ENCODE data around the gene SLC25A5. TPM values are rescaled to one million over a fixed set of nuclear protein-coding genes. Genes with fewer than 3 reads are reported as not detected.
"Not testable (repeated sequence)": the region's sequence is repeated elsewhere in the genome, so short reads cannot be mapped to it uniquely, and the experiment has no call there.

SLC25A5 gene
- total RNA-seq, 1 experiment from 2014 or later: 250 TPM

DNA sequence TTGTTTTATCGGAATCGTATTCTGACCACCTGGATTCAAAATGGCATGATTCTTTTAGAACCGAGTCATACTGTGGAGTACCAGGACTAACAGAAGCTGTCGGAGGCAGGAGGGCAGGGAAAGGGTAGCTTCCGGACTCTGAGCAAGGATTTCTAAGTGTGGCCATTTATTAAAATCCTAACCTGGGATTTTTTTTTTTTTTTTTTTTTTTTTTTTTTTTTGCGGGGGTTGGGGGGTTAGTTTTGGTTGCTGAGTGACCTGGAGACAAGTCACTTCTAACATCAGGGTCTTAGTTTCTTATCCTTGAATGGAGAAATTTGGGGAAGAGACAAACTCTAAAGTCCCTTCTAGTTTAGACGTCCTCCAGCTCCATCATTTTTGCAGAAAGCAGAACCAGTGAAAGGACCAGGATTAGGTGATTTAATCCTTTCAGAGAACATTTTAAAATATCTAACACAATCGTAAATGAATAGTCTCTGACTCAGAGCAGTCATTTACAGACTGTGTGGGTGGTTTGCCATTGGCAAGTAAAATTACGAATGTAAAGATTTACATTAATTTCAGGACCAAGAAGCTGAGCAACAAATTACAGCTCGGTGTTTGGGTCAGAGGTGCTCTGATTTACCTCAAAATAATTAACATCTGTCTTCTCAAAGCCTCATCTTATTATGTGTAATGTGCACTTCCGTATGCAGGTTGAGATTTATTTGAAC lies 7.3 kb downstream of the SLC25A5 start:
- no peak for DNase-seq (ENCODE audit: low read depth)

DNA sequence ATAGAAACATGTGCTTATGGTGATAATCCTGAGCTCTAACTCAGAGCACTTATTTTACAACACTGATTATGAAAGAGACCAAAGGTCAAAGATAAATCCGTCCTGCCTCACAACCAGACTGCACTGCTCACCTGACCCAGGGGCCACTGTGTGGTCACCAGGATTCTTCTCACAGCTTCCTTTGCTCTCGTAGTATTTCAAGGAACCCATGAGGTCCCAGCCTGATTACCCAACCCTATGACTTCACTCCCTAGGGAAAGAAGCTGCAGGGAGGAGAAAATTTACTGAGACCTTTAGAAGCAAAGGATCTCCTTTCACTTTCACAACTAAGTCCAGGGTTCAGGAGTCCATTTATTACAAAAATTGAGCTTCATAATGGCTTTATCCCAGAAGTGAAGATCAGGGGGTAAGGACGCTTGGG lies 9.6 kb downstream of the SLC25A5 start:
- peak; percentile 82 for DNase-seq (ENCODE audit: low read depth)

DNA sequence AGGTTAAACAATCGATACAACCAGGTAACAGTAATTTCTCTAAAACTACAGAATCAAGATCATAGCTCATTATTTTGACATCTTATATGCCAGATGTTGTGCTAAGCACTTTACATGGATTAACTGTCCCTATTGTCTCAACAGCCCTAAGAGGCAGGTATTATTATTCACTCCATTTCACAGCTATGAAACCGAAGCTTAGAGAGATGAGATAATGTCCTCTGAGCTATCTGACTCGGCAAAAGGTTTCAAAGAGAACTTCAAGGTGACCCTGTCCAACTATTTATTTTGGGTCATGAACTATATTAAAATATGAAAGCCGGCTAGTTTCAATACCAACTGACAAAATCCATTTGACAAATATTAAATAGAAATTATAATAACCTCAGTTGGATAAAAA lies 10.3 kb downstream of the SLC25A5 start:
- DNase-seq (ENCODE audit: low read depth): no peak

DNA sequence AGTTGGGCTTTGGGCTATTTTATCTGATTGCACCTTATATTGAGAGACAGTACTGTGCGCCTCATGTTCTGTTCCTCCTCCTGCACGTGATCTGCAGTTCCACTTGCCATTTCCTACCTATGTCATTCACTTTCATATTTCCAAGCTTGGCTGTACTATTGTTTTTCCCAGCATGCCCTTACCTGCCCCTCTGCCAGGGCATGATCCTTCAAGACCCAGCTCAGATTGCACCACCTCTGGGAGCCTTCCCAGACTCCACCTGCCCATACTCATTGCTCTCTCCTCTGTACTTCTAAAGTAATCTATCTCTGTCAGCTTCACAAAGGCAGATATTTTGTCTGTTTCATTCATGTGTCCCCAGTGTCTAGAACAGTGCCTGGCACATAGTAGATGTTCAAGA lies 11.6 kb downstream of the SLC25A5 start:
- DNase-seq (ENCODE audit: low read depth): no peak

DNA sequence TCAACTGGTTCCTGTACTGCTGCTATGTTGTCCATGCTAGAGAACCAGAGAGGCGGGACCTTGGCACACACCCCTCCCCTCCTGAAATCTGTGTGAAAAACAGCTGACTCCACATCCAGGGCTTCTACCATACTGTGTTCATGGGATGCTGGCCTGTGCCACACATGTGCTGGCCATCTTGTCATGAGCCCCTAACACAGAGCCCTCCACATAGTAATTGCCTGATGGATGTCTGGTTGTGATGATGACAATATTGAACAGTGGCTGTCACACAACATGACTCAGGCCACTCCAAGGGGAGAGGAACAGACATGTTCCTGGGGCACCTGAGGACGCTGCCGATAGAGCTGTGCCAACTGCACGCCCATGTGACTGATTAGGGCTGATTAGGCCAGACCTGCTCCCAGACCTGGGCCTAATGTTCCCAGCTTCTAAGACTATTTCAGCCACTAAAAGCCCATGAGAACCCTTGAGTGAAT lies 13.1 kb downstream of the SLC25A5 start:
- DNase-seq (ENCODE audit: low read depth): no peak

DNA sequence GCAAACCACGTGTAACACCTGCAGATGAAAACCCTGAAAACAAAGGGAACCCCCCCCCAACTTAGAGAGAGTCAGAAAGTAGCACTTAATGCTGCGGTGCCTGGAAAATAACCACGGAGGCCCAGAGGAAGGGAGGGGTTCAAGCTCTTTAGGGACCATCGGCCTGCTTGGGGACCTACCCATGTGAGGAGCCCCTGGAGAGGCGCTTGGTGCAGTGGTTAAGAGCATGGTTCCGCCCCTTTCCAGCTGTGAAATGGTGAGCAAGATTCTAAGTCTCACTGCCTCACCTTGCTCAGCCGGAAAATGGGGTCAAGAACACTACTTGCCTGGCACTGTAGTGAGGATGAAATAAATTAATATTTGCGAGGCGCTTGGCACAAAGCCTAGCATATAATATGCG lies 13.8 kb downstream of the SLC25A5 start:
- DNase-seq (ENCODE audit: low read depth): no peak

DNA sequence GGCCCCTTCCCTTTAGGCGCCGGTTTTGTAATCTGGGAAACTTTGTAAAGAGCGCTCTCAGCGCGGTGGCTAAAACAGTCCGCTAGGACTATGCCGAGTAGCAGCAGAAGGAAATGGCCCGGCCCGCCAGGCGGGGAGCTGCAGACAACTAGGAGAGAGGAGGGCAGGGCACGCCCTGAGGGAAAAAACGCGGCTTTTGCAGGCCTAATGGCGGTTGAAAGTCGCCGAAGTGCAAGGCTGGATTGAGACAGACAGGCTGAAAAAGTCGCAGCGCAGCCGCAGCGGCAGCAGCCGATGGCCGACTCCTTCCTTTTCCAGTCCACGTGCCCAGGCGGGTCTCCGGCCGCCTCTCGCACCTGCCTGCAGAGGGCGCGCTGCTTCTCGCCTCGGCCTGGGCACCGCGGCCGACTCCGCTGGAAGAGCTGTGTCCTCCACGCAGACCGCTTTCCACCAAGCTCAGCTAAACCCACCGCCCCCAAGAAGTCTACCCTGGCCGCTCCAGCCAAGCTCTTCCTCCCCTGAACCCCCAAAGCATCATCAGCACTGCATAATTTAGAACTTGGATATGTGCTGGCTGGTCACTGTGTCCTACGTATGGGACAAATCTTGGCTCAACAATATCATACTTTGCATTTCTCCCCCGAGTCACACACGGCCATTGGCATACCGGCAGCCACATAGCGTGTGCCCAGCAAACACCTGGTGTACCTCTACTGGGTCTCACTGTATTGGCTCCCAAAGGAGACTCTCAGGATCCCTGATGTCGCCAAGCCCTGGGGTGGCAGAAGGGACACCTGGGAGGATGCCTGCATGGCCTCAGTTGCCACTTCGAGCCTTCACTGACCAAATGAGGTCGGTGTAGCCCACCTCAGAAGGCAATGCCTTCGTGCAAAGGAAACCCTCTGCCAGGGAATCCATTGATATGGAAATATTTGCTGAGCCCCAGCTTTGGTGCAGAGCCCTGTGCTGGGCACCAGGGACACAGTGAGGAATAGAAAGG lies 14.5 kb downstream of the SLC25A5 start:
- DNase-seq (ENCODE audit: low read depth): no peak

DNA sequence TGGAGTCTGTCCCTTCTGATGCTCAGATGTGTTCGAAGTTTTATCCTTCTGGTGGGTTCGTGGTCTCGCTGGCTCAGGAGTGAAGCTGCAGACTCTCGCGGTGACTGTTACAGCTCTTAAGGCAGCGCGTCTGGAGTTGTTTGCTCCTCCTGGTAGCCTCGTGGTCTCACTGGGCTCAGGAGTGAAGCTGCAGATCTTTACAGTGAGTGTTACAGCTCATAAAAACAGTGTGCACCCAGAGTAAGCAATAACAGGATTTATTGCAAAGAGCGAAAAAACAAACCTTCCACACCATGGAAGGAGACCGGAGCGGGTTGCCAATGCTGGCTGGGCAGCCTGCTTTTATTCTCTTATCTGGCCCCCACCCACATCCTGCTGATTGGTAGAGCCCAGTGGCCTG lies 18.5 kb downstream of the SLC25A5 start:
- DNase-seq (ENCODE audit: low read depth): no peak

DNA sequence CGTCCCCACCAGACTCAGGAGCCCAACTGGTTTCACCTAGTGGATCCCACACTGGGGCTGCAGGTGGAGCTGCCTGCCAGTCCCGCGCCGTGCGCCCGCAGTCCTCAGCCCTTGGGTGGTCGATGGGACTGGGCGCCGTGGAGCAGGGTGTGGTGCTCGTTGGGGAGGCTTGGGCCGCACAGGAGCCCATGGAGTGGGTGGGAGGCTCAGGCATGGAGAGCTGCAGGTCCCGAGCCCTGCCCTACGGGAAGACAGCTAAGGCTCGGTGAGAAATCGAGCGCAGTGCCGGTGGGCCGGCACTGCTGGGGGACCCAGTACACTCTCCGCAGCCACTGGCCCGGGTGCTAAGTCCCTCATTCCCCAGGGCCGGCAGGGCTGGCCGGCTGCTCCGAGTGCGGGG lies 19.5 kb downstream of the SLC25A5 start:
- not testable (repeated sequence) for DNase-seq (ENCODE audit: low read depth)

DNA sequence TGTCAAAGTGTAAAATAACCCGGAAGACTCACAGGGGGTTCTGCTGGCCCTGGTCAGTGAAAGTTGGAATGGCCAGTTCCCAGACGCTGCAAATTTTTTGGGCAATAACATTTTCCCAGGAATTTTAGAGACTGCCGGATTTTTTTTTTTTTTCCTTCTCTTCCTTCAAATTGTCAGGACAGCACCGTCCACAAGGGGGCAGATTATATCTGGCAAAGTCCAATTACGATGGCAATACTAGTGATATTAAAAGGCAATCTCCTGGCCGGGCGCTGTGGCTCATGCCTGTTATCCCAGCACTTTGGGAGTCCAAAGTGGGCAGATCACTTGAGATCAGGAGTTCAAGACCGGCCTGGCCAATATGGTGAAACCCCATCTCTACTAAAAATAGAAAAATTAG lies 20.5 kb downstream of the SLC25A5 start:
- DNase-seq (ENCODE audit: low read depth): peak; percentile 50

DNA sequence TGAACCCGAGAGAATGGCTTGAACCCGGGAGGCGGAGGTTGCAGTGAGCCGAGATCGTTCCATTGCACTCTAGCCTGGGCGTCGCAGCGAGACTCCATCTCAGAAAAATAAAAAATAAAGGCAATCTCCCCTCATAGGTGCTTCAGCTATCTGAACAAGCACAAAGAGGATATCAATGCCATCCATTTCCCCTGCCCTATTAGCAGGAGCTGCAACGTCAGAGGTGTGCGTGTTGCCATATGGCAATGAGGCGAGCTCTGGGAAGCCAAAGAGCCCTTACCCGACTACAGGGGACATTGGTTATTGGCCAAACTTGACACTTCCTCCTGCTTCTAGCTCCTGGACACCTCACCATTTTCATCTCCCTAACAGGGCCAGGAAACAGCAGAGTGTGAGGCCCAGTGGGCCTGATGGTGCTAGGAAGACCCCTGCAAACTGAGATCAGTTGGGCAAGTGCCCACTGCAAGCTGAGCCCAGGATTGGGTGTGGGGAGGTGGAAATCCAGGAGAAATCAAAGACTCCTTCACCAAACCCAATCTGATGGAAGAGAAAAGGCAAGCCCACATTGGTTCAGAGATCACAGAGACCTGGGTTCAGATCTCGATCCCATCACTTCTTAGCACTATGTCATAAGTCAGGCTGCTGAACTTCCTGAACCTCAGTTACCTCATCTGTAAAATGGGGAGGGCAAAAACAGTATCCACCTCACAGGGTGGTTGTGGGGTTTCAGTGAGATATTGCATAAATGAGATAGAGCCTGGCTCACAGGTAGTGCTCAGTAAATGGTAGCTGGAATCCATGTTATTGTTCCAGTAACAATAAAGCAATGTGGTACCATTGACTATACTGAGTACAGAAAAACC lies 21.2 kb downstream of the SLC25A5 start:
- DNase-seq (ENCODE audit: low read depth): no peak

DNA sequence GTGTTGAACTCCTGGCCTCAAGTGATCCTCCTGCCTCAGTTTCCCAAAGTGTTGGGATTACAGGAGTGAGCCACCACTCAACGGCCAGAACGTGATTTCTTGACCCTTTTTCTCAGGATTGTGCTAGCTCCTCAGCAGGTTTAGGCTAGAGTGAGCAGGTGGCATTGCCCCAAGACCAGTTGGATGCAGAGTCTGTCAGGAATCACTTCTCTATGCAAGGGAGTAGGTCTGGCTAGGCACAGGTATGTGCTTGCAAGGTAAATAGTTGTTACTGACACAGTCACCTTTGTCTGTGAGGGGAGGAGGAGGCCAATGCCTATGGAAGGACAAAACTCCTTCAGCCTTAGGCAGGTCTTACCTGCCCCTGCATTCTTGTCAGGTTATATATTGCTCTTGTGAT lies 24.2 kb downstream of the SLC25A5 start:
- no peak for DNase-seq (ENCODE audit: low read depth)

DNA sequence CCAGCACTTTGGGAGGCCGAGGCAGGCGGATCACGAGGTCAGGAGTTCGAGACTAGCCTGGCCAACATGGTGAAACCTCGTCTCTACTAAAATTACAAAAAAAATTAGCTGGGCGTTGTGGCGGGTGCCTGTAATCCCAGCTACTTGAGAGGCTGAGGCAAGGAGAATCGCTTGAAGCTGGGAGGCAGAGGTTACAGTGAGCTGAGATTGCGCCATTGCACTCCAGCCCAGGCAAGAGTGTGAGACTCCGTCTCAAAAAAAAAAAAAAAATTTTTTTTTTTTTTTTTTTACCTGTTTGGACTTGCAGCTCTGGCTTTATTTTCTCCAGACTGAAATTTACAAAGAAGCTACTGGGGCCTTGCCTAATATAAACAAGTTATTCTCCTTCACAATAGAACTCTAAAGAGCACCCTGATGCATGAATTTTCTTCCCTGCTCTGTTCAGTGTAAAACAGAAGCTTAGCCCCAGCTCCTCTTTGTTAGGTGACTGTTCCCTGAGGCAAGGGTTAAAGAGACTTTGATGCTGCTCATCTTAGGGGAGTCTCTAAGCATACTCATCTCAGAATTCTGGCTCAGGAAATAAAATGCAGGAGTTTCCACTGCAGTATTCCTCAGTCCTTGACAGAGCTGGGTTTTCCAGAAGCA lies 25.7 kb downstream of the SLC25A5 start:
- not testable (repeated sequence) for DNase-seq (ENCODE audit: low read depth)

DNA sequence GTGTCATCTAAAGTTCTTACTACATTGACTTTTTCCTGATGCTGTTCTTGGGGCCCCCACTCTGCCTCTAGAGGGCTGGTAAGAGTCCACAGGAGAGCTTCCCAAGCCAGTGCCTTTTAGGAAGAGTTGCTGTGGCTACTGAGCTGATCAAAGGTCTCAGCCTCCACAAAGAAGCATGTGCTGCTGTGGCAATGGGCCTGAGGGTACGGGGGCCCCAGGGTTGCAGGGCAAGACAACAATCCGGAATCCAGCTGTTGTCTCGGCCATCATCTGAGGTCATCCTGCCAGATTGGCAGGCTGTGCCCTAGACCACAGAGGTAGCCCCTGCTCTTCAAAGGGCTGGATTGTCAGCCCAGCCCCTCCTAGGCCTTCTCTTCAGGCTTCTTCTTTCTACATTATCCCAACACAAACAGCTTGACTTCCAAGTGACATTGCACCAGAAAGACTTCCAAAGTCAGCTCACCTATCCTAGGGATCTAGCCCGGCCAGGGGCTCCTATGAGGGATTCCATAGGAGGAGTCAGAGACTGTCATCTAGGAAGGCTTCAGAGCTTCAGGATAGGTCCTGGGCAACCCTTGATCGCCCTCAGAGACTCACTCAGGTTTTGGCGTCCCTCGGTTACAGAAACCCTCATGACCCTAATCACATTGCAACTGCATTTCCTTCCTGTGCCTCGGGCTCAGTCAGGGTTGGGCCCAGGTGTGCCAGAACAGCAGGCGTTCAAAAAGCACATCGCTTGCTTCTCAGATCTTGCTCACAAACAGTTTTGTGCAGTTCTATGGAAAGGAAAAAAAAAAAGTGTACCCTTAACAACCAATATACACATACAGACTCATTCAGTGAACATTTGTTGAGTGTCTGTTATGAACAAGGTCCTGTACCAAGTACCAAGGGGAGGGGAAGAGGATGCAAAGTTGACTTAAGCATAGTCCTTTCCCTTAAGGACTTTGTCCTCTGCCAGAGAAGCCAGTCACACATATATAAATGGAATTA lies 27.8 kb downstream of the SLC25A5 start:
- DNase-seq (ENCODE audit: low read depth): no peak

DNA sequence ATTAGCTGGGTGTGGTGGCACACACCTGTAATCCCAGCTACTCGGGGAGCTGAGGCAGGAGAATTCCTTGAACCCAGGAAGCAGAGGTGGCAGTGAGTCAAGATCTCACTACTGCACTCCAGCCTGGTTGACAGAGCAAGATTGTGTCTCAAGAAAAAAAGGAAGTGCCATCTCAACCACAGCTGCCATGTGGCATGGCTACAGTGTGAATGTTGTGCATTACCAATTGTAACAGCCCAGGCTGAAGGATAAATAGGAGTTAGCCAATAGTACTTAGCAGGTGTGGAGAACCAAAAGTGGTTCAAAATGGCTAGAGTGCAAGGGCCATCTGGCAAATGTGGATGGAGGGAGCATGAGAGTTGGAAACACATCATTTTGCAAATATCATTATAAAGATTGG lies 28.9 kb downstream of the SLC25A5 start:
- no peak for DNase-seq (ENCODE audit: low read depth)

DNA sequence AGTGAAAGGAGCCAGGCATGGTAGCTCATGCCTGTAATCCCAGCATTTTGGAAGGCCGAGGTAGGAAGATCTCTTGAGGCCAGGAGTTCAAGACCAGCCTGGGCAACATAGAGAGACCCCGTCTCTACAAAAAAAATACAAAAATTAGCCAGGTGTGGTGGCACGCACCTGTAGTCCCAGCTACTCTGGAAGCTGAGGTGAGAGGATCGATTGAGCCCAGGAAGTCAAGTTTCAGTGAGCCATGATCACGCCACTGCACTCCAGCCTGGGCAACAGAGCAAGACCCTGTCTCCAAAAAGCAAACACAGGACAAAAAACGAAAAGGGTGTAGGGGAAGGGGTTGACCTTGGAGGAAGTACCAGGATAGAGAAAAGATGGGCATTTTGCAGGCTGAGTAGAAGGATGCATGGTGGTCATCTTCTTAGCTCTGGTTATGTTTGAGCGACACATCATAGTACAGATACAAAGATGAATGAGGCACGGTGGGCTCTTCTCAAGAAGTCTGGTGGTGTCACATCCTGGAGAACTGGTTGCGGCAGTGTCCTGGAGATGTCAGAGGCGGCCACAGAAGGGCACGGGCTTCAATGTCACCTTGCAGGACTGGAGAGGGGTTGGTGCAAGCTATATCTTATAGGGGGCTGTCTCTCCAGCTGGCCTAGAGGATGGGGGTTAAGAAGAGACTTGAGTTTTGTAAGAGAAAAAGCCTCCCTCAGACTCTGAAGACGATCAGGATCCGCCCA lies 32.0 kb downstream of the SLC25A5 start:
- DNase-seq (ENCODE audit: low read depth): no peak

DNA sequence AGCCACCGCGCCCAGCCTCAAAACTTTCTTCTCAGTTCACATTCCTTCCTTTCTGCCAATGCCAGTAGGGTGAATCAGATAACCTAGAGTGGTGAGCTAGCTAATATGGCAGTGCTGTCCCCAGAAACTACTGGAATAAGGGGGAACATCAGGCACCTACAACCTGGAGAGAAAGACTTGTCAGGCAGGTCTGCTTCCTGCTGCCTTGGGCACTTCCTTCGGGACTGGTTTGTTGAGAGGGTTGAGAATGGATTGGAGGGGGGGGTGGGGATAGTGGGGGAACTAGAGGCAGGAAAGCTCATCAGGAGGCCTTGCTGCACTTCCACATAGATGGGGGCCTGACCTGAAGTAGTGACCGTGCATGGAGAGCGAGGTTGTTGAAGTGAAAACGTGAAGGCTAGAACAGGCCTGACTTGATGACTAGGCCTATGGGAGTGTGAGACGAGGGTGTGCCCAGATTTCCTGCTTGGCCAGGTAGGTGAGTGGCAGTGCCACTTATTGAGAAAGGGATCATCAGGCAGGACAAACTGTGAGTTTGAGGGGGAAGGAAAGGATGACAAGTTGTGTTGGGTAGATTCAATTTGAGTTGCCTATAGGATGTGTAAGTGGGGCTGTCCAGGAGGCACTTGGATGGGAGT lies 33.4 kb downstream of the SLC25A5 start:
- no peak for DNase-seq (ENCODE audit: low read depth)

DNA sequence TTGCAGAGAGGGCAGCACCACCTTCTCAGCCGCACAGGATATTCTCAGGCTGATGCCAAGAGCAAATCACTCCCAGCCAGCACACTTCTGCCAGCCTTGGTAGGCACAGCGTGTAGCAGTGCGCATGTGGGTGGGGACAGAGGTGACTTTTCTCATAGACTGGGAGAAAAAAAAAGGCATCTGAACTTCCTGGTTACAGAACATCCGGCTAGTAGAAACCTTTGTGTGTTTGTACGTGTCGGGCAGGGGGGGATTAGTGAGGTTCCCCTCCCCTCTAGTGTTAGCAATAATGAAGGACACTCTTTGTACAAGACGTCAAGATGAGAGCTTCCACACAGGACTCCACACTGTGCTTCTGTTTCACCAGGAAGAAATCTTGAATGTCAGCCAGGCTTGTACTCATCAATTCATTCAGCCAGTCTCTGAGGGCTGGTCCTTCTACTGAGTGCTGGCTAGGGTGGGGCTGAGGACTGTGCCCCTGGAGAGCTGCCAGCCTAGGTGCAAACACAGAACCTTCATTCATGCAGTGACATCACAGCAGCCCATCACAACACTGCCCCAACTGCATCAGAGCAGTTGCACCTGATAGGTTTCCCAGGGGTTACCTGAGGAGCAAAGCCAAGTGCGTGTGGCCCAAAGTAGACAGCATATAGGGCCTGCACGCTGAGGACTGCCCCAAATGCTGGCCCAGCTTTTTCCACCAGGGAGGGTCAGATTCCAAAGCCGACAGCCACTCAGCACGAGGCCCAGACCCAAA lies 34.7 kb downstream of the SLC25A5 start:
- peak; percentile 20 for DNase-seq (ENCODE audit: low read depth)
